Hippocampal formation (tissue), 2 donors: ENCODE measurements around the gene FAM3B.

Experiments
- DNase-seq, 2 donors: peaks; one replicate each; lab custom pipeline; 2025; lab: John Stamatoyannopoulos, UW

FAM3B gene

GRCh38 chr21:41319273-41319672, 2.7 kb downstream of the FAM3B start:
- DNase-seq: no peak

DNA sequence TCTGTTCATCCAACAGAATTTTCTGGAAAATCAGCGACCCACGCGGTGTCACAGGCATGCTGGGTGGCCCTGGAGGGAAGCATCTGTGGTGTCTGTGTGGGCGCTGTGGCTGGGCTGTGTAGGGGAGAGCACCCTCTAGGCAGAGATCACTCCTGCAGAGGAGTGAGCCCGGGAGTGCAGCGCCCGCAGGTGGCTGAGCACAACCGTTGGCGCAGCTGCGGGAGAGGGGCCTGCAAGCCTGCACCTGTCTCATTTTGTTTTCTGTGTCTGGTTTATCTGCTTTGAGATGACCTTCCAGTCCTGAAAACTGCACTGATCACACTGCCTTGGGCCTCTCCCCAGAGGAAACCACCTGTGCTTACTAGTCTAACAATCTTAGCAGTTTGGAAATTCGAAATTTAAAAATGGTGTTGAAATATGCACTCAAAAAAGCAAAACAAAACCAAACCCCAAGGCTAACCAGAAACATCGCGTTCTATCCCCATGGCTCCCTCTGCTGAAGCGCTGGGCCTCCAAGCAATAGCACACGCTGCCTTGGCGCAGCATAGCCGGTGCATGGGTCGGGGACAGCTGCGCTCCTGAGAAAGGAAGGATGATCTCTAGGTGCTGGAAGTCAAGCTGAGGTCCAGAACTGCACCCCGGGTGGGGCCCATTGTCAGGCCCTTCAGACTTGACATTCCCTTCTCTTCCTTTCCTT, 4.8 kb downstream of the FAM3B start:
- DNase-seq: no peak

DNA sequence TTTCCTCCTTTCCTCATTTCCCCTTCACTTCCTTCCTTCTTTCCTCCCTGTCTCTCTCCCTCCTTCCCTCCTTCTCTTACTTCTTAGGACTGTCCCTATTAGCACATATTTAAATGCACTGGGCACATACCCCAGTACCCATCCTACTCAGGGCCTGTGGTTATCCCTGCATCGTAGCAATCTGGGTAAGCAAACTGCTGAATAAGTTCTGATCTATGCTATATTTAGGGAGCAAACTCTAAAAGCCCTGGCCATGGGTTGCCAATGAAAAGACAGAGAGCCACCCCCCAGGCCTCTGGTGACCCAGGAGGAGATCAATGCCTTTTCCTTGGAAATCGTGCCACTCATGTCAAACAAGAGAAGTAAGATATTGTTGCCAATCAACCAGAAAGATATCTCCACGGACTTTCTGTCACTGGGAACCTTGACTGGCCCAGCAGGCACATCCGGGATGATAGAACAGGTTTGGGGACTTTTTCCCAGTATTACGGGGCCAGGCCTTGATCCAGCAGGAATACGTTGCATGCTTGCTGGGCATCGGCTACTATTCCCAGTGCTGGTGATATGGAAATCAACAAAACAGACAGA, 5.4 kb downstream of the FAM3B start:
- no peak for DNase-seq

- no peak for DNase-seq
These were observed 6.1 kb downstream of the FAM3B start for GRCh38 chr21:41322496-41323382.

DNA sequence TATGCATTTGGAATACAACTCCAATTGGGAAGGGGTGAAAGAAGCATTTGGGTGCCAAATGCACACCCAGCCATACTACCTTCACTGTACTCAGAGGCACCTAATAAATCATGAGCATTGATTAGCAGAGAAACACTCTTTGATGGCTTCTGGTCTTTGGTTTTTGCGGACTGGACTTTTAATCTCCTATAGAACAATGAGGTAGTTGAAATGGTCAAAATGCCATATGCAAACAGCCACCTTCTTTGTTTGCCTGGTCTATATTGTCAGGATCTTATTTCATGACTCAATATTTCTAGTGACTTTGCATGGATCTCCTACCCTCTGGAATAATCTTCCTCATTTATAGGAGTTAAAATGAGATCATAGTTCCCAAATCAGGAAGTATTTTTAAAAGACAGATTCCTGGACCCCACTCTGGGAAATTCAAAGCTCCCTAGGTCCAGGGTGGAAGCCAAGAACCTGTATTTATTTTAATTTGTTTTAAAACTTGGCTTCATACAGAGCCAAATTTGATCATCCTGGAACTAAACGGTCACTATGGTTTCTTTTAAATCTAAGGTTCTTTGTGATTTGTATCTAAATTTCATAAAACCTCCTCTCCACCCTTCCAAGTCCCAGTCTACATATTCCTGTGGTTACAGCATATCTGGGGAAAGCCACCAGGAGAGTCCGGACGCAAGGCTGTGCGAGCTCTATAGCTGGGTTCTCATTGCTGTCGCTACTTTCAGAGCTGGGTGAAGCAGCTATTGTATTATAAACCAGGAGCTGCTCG, 8.7 kb downstream of the FAM3B start:
- DNase-seq: no peak

DNA sequence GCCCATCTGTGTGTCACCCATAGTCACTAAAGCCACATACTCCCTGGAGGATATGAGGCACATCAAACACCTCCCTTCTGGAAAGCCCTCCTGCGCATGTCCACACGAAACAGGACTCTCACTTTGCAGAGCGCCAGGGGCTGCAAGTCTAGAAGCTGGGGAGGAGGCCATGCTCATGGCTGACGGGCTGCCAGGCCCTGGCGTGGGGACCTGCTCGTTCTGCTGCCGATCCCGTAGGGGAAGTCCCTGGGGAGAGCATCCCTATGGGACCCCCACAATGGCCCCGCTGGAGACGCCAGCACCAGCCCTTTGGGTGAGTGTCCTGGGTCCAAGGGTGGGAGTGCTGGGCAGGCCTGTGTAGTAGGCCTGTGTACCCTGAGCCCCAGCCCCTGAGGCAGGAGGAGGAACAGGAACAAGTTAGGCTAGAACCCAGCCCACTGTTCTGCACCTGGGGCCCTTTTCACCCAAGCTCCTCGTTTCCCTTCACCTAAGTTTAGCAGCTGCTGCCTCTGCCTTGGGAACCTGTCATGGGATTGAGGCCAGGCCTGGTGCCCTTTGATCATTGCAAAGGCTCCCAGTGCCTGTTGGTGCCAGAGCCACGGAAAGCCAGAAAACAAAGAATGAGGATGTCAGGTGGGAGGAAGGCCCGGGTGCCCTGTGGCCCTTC, 9.9 kb downstream of the FAM3B start:
- DNase-seq: no peak

GRCh38 chr21:41327753-41328152, 11.2 kb downstream of the FAM3B start:
- DNase-seq: no peak

DNA sequence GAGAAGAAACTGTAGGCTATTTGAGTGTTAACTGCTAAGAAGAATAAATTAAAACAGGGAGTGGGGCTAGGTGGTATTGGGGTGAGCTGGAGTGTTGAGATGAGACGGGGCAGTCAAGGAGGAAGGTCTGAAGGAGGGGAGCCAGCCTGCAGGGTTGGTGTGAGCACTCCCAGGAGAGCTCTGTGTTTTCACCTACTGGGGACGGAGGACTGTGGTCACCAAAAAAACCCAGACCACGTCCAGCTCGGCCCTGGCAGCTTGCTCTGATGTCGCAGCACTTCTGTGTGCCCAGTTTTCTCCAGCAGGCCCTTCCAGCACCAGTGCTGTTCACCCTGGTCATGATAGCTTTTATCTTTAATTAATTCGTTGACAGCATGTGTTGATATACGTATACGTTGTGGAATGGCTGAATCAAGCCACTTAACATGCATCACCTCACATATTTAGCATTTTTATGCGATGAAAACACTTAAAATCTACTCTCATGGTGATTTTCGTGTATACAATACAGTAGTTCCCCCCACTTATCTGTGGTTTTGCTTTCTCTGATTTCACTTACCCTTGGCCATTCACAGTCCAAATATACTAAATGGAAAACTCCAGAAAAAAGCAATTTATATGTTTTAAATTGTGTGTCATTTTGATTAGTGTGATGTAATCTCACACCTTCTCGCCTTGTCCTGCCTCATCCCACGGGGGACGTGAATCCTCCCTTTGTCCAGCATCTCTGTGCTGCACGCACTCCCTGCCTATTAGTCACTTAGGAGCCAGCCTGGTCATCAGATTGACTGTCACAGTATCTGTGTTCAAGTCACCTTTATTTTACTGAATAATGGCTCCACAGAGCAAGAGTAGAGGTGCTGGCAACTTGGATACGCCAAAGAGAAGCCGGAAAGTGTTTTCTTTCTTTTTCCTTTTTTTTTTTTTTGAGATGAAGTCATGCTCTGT, 12.3 kb downstream of the FAM3B start:
- DNase-seq: no peak

- no peak for DNase-seq
These were observed 17.2 kb downstream of the FAM3B start for GRCh38 chr21:41333752-41334151.

- DNase-seq: no peak
These were observed 20.9 kb downstream of the FAM3B start for GRCh38 chr21:41337515-41337914.

DNA sequence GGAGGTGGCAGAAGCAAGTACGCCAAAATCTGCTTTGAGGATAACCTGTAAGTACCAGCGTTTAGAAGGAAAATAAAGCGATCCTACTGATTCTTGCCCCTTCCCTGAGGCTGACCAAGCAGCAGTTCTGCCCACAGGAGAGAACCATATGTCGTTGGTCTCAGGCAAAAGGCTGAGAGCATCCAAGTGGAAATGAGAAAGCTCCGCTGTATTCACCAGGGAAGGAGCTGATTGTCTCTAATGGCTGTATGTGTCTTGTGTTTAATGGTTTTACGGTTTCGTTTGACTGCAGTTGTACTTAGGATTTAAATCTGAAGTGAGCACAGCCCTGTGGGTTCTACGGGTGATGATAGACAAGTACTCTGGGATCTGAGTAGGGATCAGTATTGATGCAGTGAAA, 21.9 kb downstream of the FAM3B start:
- no peak for DNase-seq

GRCh38 chr21:41342035-41342434, 25.4 kb downstream of the FAM3B start:
- DNase-seq: no peak

DNA sequence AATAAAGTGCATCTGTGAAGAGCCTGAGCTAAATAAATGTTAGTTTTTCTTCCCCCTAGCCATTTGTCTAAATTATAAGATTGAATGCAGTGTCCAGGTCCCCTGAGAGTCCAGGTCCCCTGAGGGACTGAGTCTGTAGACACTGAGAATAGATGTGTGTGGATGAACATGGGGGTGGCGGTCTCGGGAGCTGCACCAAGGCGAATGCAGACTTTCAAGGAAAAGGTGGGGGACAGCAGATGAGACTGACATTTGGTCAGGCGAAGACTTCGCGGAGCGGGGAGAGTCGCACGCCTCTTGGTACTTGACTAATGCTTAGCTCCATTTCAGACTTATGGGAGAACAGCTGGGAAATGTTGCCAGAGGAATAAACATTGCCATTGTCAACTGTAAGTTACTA, 27.5 kb downstream of the FAM3B start:
- DNase-seq: no peak

DNA sequence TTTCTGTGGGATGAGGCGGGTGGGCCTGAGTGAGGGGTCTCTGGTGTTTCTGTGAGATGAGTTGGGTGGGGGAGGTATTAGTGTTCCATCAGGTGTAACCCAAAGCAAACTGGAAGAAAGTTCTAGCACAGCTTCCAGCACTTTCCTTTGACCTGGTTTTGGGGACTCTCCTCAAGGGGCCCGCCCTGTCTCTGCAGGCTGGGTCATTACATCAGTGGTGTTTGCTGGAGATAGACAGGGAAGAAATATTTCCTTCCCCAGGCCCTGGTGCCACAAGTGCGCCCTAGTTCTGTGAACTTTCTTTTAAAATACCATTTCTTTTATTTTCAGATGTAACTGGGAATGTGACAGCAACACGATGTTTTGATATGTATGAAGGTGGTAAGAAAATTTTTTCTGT, 28.8 kb downstream of the FAM3B start:
- no peak for DNase-seq

- DNase-seq: no peak
These were observed 29.5 kb downstream of the FAM3B start for GRCh38 chr21:41345934-41346685.

- no peak for DNase-seq
These were observed 30.2 kb downstream of the FAM3B start for GRCh38 chr21:41346758-41347157.

- DNase-seq: no peak
These were observed 31.8 kb downstream of the FAM3B start for GRCh38 chr21:41348434-41348833.

GRCh38 chr21:41349126-41349525, 32.5 kb downstream of the FAM3B start:
- DNase-seq: no peak

DNA sequence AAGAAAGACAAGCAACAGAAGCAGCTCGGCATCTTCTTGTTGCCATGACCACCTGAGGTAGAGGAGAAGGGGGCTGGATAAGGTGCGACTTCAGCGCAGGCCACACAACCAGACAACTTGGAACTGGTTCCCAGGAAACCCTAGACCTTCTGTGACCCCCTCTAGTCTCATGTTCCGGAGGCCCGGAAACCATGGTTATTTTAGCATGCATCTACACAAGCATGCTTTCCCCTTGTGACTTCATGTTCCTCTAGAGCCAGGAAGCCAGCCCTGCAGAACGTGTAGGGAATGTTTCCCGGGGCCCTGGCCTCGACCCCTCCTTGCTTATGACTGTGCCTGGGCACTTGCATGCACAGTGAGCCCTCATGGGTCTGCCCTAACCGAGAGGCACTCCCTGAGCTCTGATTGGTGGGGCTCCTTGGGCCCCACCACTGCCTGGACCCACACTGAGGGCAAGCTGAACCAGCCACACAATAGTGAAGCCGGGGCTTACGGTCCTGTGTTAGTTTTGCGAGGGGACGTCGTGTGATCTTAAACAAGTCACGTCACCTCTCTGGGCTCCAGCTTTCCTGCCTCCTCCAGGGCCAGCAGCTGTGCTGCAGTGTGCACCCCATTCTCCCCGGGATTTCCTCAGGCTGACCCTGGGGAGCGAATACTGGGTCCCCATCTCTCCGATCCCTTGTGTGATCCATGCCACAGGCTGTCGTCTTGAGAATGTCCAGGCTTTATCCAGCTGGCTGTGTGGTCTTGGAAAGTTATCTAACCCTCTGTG, 33.2 kb downstream of the FAM3B start:
- DNase-seq: no peak
